GM23338 (cell line): ENCODE measurements around the gene AREL1. TPM values are rescaled to one million over a fixed set of nuclear protein-coding genes. Genes with fewer than 3 reads are reported as not detected.

Experiments used
- CREB1 ChIP-seq: fragments of 250-450 bp; sonication (Bioruptor Pico); IDR thresholded peaks from 2 replicates; pipeline ENCODE4 v1.5.0; 2020; ENCODE audit warnings: low read depth, mild to moderate bottlenecking, moderate library complexity
- ETS1 ChIP-seq: IDR thresholded peaks from 2 replicates; pipeline ENCODE4 v1.6.1; 2016; ENCODE audit warnings: antibody characterized with exemption
- EZH2phosphoT487 ChIP-seq: fragments of 200-600 bp; sonication (generic); IDR thresholded peaks from one replicate; pipeline ENCODE4 v1.8.1; 2018; ENCODE audit warnings: antibody characterized with exemption; ENCODE audit not compliant: unreplicated experiment
- JUNB ChIP-seq: IDR thresholded peaks from one replicate; pipeline ENCODE4 v1.6.1; 2016; ENCODE audit warnings: antibody characterized with exemption; ENCODE audit not compliant: unreplicated experiment
- NANOG ChIP-seq: IDR thresholded peaks from 2 replicates; pipeline ENCODE4 v1.6.1; 2016; ENCODE audit warnings: antibody characterized with exemption, borderline replicate concordance
- POLR2AphosphoS5 ChIP-seq: IDR thresholded peaks from 2 replicates; pipeline ENCODE4 v1.6.1; 2016; ENCODE audit warnings: antibody characterized with exemption, low read depth
- ZNF114 ChIP-seq: fragments of 250-450 bp; sonication (Bioruptor Pico); IDR thresholded peaks from 2 replicates; pipeline ENCODE4 v1.5.0; 2020; ENCODE audit warnings: mild to moderate bottlenecking, moderate library complexity
- ZNF331 ChIP-seq: fragments of 250-450 bp; sonication (Bioruptor Pico); IDR thresholded peaks from 2 replicates; pipeline ENCODE4 v1.5.0; 2020; ENCODE audit warnings: low read depth, mild to moderate bottlenecking, moderate library complexity
- ZNF462 ChIP-seq: fragments of 250-450 bp; sonication (Bioruptor Pico); IDR thresholded peaks from 2 replicates; pipeline ENCODE4 v1.5.0; 2020; ENCODE audit warnings: mild to moderate bottlenecking, moderate library complexity
- polyA plus RNA-seq: library from polyadenylated mRNA; unstranded; fragments of >200 nt; fragmentation: Nextera tagmentation; extraction: Ambion mirVana; gene quantifications from 2 replicates; pipeline ENCODE4 v1.2.1, GENCODE V29; 2016
- total RNA-seq: library from RNA; depleted of rRNA; stranded (reverse); fragments of >200 nt; shearing (Covaris generic); gene quantifications from 2 replicates; pipeline ENCODE4 v1.2.3, GENCODE V29; 2014
- TF ChIP-seq, protein P1 (sequence below): IDR thresholded peaks from one replicate; pipeline ENCODE4 v1.6.1; 2018; ENCODE audit warnings: antibody characterized with exemption; ENCODE audit not compliant: unreplicated experiment

AREL1 gene
- total and polyA plus RNA-seq, 2 experiments from 2014 or later: 7.5 to 23.6 TPM

- TF ChIP-seq ZNF462 (CRISPR knock-in tag): no peak
- TF ChIP-seq NANOG: no peak
- no peak for TF ChIP-seq EZH2phosphoT487
- TF ChIP-seq ZNF331 (CRISPR knock-in tag): no peak
- no peak for TF ChIP-seq JUNB
- TF ChIP-seq, protein P1, sequence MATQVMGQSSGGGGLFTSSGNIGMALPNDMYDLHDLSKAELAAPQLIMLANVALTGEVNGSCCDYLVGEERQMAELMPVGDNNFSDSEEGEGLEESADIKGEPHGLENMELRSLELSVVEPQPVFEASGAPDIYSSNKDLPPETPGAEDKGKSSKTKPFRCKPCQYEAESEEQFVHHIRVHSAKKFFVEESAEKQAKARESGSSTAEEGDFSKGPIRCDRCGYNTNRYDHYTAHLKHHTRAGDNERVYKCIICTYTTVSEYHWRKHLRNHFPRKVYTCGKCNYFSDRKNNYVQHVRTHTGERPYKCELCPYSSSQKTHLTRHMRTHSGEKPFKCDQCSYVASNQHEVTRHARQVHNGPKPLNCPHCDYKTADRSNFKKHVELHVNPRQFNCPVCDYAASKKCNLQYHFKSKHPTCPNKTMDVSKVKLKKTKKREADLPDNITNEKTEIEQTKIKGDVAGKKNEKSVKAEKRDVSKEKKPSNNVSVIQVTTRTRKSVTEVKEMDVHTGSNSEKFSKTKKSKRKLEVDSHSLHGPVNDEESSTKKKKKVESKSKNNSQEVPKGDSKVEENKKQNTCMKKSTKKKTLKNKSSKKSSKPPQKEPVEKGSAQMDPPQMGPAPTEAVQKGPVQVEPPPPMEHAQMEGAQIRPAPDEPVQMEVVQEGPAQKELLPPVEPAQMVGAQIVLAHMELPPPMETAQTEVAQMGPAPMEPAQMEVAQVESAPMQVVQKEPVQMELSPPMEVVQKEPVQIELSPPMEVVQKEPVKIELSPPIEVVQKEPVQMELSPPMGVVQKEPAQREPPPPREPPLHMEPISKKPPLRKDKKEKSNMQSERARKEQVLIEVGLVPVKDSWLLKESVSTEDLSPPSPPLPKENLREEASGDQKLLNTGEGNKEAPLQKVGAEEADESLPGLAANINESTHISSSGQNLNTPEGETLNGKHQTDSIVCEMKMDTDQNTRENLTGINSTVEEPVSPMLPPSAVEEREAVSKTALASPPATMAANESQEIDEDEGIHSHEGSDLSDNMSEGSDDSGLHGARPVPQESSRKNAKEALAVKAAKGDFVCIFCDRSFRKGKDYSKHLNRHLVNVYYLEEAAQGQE: no peak
- no peak for TF ChIP-seq POLR2AphosphoS5
- TF ChIP-seq ETS1: no peak
- no peak for TF ChIP-seq ZNF114 (CRISPR knock-in tag)
- no peak for TF ChIP-seq CREB1 (CRISPR knock-in tag)
Measured at GRCh38 chr14:74685056-74685455, 27.8 kb downstream of the AREL1 start (continued).
